Measurements from ENCODE around the gene SERINC1. TPM values are rescaled to one million over a fixed set of nuclear protein-coding genes. Genes with fewer than 3 reads are reported as not detected.
A peak's percentile ranks its signal among the peaks of the same experiment; 100 is the strongest.

Gene SERINC1
- total RNA-seq, 2 experiments from 2014 or later: 61.0 to 63.1 TPM

DNA sequence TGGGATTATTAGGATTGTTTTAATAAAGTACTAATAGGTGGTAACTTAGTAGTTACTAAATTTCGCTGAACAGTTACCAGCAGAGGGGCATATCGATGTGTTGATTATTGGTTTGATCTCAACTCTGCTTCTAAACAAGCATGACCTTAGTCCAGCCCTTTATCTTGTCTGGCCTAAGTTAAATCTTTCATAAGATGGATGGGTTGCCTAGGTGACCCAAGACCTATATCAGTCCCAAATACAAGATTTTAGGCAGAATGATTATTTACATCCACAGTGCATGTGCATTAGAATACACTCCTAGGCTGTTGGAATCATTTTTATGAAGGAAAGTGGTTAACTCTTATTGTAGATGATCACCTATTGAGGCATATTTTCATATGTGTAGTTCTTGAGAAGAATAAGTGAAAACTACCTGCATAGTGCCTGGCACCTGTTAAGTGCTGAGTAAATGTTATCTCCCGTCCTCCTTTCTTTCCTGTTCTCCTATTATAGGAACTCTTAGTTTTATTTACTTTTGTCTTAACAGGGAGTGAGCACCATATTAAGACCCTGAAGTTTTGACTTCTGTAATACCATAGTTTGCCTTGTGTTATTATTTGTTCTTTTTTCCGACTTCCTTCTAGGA, 71.0 kb downstream of the SERINC1 start:
- no peak for DNase-seq

DNA sequence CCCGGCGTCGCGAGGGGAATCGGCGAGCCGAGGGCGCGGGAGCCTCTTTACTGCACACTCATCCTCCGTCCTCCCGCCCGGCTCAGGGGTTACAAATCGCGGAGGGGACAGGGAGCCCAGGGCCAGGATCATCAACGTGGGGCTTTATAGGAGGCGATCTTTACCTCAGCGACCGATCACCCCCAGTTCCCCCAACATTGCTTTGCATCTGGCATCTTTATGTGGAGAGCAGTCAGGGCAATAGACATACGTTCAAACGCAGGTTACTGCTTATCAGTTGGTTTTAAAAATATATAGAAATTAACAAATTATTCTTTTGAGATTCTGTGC, 71.5 kb downstream of the SERINC1 start:
- DNase-seq: no peak
- Mint-ChIP-seq H3K36me3 (ENCODE audit: low read depth) (peaks cover 15% of the 10 kb centered on the region), H3K9me3 (peaks cover 4% of the 10 kb centered on the region), H3K27ac (peak overlapping the region; percentile 95), H3K4me3 (peak overlapping the region; percentile 97), H3K27me3 (no peaks in the 10 kb centered on the region), H3K4me1 (peaks cover 40% of the 10 kb centered on the region)
- ChIA-PET CTCF (no interaction called here), POLR2A (no interaction called here)

More for the DNA sequence above, 71.0 kb downstream of the SERINC1 start:
- Mint-ChIP-seq H3K27me3 (no peaks in the 10 kb centered on the region), H3K4me3 (peak overlapping the region; percentile 97), H3K27ac (peak overlapping the region; percentile 95), H3K4me1 (peaks cover 40% of the 10 kb centered on the region), H3K36me3 (ENCODE audit: low read depth) (peaks cover 15% of the 10 kb centered on the region), H3K9me3 (peaks cover 4% of the 10 kb centered on the region)
- ChIA-PET POLR2A (no interaction called here), CTCF (no interaction called here)

DNA sequence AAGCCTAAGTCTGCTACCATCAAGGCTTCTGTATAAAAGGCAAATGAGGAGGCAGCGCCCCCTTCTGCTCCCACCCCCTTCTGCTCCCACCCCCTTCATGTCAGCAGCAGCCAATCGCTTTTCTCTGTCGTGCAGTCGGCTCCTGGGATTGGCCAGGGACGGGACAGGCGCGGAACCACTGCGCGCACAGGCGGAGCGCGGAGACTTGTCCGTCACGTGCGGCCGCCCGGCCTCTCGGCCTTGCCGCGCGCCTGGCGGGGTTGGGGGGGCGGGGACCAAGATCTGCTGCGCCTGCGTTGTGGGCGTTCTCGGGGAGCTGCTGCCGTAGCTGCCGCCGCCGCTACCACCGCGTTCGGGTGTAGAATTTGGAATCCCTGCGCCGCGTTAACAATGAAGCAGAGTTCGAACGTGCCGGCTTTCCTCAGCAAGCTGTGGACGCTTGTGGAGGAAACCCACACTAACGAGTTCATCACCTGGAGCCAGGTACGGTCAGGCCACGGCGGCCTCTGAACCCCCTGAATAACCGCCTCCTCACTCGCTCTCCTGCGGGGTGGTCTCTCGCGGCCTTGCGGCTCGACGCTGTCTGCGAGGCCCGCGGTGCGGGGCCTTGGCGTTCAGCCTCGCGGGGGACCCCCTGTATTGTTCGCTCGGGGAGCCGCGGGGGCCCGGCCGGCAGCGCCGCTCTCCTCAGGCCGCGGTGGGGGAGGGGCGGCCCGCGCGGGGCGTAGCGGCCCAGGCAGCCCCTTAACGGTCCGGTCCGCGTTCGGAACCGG, 72.1 kb downstream of the SERINC1 start, which contains the start of gene HSF2:
Gene HSF2 (plus strand): TSS at position 305 of the 773 bp plus-strand sequence. CDS start 86 bp downstream, at position 391.
- peak within 1 kb of the TSS; percentile 95 for H3K27ac Mint-ChIP-seq
- POLR2A ChIA-PET: no interaction called here
- DNase-seq: peak; percentile 96
- H3K36me3 Mint-ChIP-seq (ENCODE audit: low read depth): peaks cover 14% of the 10 kb centered on the region
- peak within 1 kb of the TSS; percentile 97 for H3K4me3 Mint-ChIP-seq
- peaks cover 38% of the 10 kb centered on the region for H3K4me1 Mint-ChIP-seq
- CTCF ChIA-PET: no interaction called here
- peaks cover 3% of the 10 kb centered on the region for H3K9me3 Mint-ChIP-seq
- H3K27me3 Mint-ChIP-seq: no peaks in the 10 kb centered on the region

DNA sequence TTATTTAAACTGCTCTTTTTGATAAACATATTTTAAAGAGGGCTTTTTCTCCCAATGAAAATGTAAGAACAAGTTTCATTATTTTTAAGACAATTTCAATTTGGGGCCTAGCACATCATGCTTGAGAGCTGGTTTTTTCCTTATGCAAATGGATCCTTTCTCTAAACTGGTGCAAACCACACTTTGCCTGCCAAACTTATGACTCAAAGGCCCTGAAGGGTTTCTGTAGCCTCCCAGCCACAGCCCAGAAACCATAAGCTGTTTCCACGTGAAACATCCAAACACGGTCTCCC, 72.6 kb downstream of the SERINC1 start:
- peaks cover 2% of the 10 kb centered on the region for H3K9me3 Mint-ChIP-seq
- H3K27me3 Mint-ChIP-seq: no peaks in the 10 kb centered on the region
- H3K36me3 Mint-ChIP-seq (ENCODE audit: low read depth): peaks cover 12% of the 10 kb centered on the region
- H3K4me1 Mint-ChIP-seq: peaks cover 34% of the 10 kb centered on the region
- peak overlapping the region; percentile 87 for H3K27ac Mint-ChIP-seq
- POLR2A ChIA-PET: no interaction called here
- CTCF ChIA-PET: no interaction called here
- H3K4me3 Mint-ChIP-seq: peak overlapping the region; percentile 97
- DNase-seq: no peak

DNA sequence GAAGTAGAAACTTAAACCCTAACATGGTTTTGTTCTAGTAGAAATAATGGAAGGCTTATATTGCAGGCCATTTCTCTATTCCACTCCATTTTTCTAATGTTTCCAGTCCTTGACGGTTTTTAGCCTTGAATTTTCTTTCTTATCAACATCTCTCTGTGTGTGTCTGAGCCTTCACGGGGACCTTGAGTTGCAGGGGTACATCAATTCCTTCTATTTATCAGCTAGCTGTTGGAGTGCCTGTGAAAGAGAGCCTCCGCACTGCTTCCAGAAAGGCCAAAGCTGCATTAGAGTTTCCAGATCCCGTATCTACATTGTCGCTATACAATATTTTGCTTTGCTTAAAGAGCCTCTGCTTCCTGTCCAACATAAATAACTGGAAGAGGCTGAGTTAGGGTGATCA, 77.6 kb downstream of the SERINC1 start:
- Mint-ChIP-seq H3K36me3 (ENCODE audit: low read depth) (no peaks in the 10 kb centered on the region), H3K4me1 (peaks cover 4% of the 10 kb centered on the region), H3K27ac (no peak overlapping the region), H3K4me3 (no peak overlapping the region), H3K27me3 (peaks cover 1% of the 10 kb centered on the region), H3K9me3 (no peaks in the 10 kb centered on the region)
- ChIA-PET CTCF (interaction anchor here (1.3 to 1.5 kb wide), 2 partner anchors 20 to 73 kb away, joined by 3 read pairs; no protein-coding TSS in a partner anchor), POLR2A (no interaction called here)
- no peak for DNase-seq

DNA sequence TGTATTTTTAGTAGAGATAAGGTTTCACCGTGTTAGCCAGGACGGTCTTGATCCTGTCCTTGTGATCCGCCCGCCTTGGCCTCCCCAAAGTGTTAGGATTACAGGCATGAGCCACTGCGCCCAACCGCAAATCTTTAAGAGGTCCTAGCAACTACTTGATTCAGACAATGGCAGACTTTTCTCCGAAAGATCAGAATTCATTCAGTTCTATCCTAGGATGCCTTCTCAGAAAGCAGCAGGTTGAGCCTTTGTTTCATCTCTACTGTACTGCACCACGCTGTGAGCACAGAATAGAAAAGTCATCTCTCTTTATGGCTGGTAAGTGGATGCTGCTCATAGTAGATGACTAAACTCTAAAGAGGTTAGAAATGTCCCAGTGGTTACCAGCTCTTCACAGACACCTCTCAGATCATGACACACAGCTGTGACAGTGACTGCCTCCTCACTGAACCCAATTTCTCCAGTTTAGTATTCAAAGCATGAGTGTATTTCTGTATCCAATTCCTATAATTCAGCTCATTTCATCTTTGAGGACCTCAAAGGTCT, 78.2 kb downstream of the SERINC1 start:
- no peak overlapping the region for H3K27ac Mint-ChIP-seq
- POLR2A ChIA-PET: no interaction called here

More for the DNA sequence above, 78.2 kb downstream of the SERINC1 start:
- H3K27me3 Mint-ChIP-seq: peaks cover 1% of the 10 kb centered on the region
- H3K4me3 Mint-ChIP-seq: no peak overlapping the region
- CTCF ChIA-PET: no interaction called here
- H3K9me3 Mint-ChIP-seq: no peaks in the 10 kb centered on the region
- peaks cover 2% of the 10 kb centered on the region for H3K4me1 Mint-ChIP-seq
- no peak for DNase-seq
- H3K36me3 Mint-ChIP-seq (ENCODE audit: low read depth): no peaks in the 10 kb centered on the region

Other genes starting within 250 kb of the SERINC1 start
- gene HSF2, start 72.2 kb downstream of the SERINC1 start, total RNA-seq: 10 to 100 TPM; 12.6 to 16.4 TPM
- 1 to 10 TPM; 1.2 to 1.3 TPM for gene PKIB, start 138.6 kb upstream of the SERINC1 start, total RNA-seq

Data from activated CD4-positive, alpha-beta T cell treated with anti-CD3 and anti-CD28 coated beads, Interleukin-2, amount 10 ng/mL, durations not matched to agents 7 days and 5 days (primary cell).